H54 (cell line): ENCODE results near the gene KANK3.
A peak's percentile ranks its signal among the peaks of the same experiment; 100 is the strongest.
"Not testable (repeated sequence)": the region's sequence is repeated elsewhere in the genome, so short reads cannot be mapped to it uniquely, and the experiment has no call there.

Source experiments
- DNase-seq: peaks from one replicate; pipeline ENCODE4 v3.0.0; 2011; ENCODE audit warnings: low spot score, mixed read lengths; ENCODE audit not compliant: insufficient read length
- FAIRE-seq: peaks from 3 replicates; lab custom pipeline; 2011; peaks lifted over from hg19 to GRCh38; lab: Jason Lieb, UNC
- POLR2A ChIP-seq: IDR thresholded peaks from 2 replicates; pipeline ENCODE4 v1.6.1; 2011; ENCODE audit warnings: low read depth, mild to moderate bottlenecking, low read length

Gene KANK3

DNA sequence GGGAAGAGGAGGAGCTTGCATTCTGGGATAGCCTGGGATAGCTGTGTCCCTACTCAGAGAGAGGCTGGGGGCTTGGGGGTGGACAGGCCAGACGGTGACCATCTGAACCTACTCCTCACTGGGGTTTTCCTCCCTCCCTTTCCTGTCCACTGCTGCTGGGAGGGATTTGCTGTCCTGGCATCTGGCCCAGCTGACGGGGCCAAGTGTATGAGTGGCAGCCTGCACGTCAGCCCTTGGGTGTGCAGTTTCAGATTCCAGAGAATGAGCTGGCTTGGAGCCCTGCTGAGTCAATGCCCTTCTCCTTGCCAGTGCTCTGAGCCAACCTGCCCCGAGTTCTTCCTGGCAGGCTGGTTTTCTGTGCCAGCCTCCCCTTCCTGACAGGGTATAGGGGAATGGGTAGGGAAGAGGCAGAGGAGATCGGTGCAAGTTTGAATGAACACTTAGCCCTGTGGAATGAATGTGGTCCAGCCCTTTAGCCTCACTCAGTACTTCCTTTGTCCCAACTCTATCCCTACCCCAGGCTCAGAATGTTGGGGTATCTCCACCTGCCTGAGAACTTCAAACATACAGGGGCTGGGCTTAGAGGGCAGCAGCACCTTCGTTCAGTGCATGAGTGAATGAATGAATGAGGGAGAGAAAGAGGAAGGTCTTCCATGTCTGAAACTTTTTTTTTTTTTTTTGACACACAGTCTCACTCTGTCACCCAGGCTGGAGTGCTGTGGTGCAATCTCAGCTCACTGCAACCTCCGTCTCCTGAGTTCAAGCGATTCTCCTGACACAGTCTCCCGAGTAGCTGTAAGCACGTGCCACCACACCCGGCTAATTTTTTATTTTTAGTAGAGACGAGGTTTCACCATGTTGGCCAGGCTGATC lies 19.1 kb upstream of the KANK3 start:
- peak; percentile 89 for FAIRE-seq
- TF ChIP-seq POLR2A, result no peak
- DNase-seq, result peak; percentile 94

DNA sequence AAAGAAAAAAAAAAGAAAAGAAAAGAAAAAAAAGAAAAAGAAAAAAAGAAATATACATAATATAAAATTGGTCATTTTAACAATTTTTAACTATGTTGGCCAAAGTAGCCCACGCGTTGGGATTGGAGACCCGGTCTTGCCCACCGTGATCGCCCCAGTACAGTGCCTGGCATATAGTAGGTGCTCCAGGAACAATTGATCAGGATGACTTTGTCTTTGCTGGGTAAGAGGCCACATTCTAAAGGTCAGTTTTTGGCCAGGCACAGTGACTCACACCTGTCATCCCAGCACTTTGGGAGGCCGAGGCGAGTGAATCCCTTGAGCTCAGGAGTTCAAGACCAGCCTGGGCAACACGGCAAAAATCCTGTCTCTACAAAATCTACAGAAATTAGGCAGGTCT lies 17.1 kb upstream of the KANK3 start:
- TF ChIP-seq POLR2A, result no peak
- DNase-seq, result no peak
- no peak for FAIRE-seq

DNA sequence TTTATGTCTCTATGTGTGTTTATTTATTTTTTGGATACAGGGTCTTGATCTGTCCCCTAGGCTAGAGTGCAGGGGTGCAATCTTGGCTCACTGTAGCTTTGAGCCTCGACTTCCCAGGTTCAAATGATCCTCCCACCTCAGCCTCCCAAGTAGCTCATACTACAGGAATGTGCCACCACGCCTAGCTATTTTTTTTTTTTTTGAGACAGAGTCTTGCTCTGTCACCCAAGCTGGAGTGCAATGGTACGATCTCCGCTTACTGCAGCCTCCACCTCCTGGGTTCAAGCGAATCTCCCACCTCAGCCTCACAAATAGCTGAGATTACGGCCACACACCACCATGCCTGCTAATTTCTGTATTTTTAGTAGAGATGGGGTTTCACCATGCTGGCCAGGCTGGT lies 15.9 kb upstream of the KANK3 start:
- FAIRE-seq, result no peak
- no peak for TF ChIP-seq POLR2A

GRCh38 chr19:8357007-8357521 lies 14.0 kb upstream of the KANK3 start:
- no peak for TF ChIP-seq POLR2A
- no peak for DNase-seq
- no peak for FAIRE-seq

More for the DNA sequence above, 15.9 kb upstream of the KANK3 start:
- no peak for DNase-seq

DNA sequence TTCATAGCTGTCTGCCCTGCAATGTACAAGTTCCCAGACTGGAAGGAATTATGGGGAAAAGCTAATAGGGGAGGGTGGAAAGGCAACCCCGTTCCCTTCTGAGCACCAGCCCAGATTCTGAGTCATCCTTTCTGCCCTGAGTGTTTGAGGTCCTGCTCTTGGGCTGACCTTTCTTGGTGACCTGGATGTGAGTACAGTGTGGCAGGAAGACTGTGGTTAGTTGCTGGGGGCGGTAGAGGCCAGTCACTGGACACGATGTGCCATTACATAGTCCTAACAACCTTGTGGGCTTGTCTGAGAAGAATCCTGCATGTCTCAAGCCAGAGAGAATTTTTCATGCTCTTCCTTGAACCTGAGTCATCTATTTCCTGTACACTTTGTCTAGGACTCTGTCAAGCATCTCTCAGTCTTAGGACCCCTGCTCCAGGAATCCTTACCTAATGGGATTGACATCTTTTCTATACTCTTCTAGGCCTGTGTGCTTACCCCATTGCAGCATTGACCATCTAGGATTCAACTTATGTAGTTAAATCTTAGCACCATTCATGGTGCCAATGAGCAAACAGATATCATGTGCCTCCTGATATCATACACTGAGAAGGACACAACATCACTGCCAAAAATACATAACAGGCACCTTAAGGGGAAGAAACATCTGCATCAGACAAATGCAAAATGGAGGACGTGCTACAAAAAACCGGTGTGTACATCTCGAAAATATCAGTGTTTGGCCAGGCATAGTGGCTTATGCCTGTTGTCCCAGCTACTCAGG lies 12.8 kb upstream of the KANK3 start:
- TF ChIP-seq POLR2A, result no peak
- DNase-seq (peak; percentile 78), FAIRE-seq (peak; percentile 96)

DNA sequence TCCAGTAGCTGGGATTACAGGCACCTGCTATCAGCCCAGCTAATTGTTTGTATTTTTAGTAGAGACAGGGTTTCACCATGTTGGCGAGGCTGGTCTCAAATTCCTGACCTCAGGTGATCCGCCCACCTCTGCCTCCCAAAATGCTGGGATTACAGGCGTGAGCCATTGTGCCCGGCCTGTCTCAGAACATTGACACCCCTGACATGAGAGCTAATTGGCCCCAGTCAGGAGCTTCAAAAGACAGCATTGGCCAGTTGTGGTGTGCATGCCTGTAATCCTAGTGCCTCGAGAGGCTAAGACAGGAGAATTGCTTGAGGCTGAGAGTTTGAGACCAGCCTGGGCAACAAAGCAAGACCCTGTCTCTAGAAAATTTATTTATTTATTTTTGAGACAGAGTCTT lies 9.8 kb upstream of the KANK3 start:
- not testable (repeated sequence) for FAIRE-seq, DNase-seq

DNA sequence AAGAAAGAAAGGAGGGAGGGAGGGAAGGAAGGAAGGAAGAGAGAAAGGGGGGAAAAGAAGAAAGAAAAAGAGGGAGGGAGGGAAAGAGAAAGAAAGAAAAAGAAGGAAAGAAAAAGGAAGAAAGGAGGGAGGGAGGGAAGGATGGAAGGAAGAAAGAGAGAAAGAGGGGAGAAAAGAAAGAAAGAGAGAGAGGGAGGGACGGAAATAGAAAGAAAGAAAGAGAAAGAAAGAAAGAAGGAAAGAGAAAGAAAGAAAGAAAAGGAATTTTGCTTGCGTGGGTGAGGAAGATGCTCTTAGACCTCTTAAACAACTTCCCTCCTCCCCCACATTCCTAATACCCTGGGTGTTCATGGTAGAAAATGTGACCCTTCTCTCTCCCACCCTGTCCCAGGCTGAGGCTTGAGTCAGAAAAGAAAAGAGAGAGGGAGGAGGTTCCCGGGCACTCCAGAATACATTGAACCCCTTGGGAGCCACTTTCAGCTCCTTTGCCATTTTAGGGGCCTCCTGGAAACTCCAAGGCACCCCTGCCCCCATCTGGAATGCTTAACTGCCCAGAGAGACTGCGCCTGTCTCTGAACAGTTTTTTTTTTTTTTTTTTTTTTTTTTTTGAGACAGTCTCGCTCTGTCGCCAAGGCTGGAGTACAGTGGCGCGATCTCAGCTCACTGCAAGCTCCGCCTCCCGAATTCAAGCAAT lies 9.2 kb upstream of the KANK3 start:
- FAIRE-seq (no peak), DNase-seq (no peak)
- TF ChIP-seq POLR2A, result no peak

DNA sequence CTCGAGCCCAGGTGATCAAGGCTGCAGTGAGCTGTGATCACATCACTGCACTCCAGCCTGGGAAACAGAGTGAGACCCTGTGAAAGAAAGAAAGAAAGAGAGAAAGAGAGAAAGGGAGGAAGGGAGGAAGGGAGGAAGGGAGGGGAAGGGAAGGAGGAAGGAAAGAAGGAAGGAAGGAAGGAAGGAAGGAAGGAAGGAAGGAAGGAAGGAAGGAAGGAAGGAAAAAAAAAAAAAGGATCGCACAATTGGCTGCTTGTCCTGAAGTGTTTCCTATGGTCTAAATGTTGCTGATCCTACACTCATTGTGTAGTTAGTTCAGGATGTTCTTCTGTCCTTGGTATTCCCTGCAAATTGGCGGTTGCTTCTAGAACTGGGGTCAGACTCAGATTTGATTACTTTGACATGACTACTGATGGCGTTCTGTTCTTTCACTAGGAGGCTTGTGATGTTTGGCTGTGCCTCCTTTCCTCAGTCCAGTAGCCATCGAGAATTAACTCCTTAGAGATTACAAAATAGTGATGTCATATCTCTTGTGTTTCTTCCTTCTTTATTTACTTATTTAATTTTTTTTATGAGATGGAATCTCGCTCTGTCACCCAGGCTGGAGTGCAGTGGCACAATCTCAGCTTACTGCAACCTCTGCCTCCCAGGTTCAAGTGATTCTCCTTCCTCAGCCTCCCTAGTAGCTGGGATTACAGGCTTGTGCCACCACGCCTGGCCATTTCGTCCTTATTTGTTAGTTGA lies 6.7 kb upstream of the KANK3 start:
- FAIRE-seq, DNase-seq: not testable (repeated sequence)

DNA sequence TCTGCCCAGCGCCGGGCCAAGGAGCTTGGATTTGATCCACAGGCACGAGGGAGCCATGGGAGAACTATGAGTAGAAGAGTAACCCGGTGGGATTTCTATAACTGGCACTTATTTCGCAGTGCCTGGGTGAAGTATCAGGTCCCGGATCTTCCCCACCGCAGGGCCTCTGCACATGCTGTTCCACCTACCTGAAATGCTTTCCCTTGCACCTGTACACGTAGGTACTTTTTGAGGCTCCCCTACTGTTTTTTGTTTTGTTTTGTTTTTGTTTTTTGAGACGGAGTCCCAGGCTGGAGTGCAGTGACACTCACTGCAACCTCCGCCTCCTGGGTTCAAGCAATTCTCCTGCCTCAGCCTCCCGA lies 402 bp upstream of the KANK3 start:
- no peak for FAIRE-seq
- no peak for DNase-seq
- no peak for TF ChIP-seq POLR2A

DNA sequence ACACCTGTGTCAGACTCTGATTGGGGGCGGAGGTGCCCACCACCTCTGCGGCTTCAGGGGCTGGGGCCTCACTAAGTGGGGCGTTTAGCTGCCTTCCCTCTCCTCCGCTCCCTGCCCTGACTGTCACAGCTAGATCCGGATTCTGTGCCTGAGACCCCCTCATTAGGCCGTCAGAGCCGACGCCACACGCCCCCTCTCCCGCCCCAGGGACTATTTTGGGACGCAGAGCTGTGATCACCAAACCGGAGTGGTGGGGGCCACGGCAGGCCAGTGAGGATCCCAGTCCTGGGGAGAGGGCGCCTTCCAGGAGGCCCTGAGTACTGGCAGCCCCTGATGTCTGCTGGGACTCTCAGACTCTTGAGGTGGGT lies 762 bp downstream of the KANK3 start:
- TF ChIP-seq POLR2A, result no peak
- FAIRE-seq, result no peak
- no peak for DNase-seq

GRCh38 chr19:8341504-8341903 lies 1.6 kb downstream of the KANK3 start:
- not testable (repeated sequence) for FAIRE-seq, DNase-seq

DNA sequence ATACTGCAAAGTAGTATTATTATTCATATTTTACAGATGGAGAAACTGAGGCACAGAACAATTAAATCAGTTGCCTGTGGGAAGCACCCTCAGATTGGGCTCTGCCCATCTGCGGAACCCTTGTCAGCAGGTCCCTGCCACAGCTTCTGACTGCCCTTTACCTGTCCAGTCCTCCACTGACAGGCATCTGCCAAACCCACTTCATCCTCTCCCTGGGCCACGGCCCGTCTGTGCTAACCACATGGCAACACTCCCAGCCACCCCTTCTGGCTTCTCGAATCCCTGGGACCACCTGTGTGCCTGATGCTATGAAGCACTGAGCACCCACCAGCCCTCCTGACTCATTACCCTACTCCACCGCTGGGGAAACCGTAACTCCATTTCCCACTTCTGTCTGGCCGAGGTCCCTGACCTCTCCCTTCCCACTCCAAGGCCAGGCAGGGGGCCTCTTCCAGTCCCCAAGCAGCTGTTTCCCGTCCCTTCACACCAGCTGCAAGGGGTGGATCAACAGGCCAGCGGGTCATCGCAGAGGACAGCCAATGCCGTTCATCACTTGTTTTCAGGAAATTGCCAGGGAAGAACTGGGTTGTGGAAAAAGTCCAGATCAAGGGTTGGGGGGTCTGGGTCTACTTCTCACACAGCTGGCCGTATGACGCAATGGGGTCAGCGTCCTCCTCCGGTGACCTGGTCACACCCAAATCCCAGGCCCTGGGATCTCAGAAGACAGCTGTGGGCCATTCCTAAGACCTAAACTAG lies 2.5 kb downstream of the KANK3 start:
- no peak for FAIRE-seq
- no peak for TF ChIP-seq POLR2A

GRCh38 chr19:8338835-8339234 lies 4.2 kb downstream of the KANK3 start:
- no peak for DNase-seq
- TF ChIP-seq POLR2A, result no peak
- no peak for FAIRE-seq

More for the DNA sequence above, 2.5 kb downstream of the KANK3 start:
- DNase-seq, result no peak
